Natural killer cell (primary cell): ENCODE results near the gene CUL7. TPM values are rescaled to one million over a fixed set of nuclear protein-coding genes. Genes with fewer than 3 reads are reported as not detected.

Experiments
- ATAC-seq, 3 donors: fragments of 150-1000 bp in 2 of 3; fragments of 200-7000 bp in 1 of 3; cut with Tn5 transposase; 1 replicate in 1 of 3; 2 replicates in 2 of 3; pipeline ENCODE4 v1.10.0; 2021; ENCODE audit warnings: mild to moderate bottlenecking in 2 of 3, moderate library complexity in 2 of 3
- DNase-seq, 2 donors: peaks; one replicate each; pipeline versions ENCODE4 v3.0.0 to v3.0.0-alpha.2; 2013 to 2021; ENCODE audit warnings: mixed read lengths in 1 of 2
- H3K27ac ChIP-seq: one replicate; pipeline ENCODE4 v1.5.1; 2013; ENCODE audit warnings: mild to moderate bottlenecking, low read length
- H3K27me3 ChIP-seq: one replicate; pipeline ENCODE4 v1.6.1; 2013; ENCODE audit warnings: low read length; ENCODE audit not compliant: control insufficient read depth, insufficient read depth
- H3K36me3 ChIP-seq: one replicate; pipeline ENCODE4 v1.6.1; 2013; ENCODE audit warnings: low read length; ENCODE audit not compliant: control insufficient read depth, insufficient read depth
- H3K4me1 ChIP-seq: one replicate; pipeline ENCODE4 v1.6.1; 2013; ENCODE audit warnings: low read length; ENCODE audit not compliant: control insufficient read depth, insufficient read depth
- H3K4me3 ChIP-seq: one replicate; pipeline ENCODE4 v1.5.1; 2013; ENCODE audit warnings: low read length
- H3K9me3 ChIP-seq: one replicate; pipeline ENCODE4 v1.6.1; 2013; ENCODE audit warnings: low read length; ENCODE audit not compliant: control insufficient read depth, insufficient read depth
- H3K27ac Mint-ChIP-seq, 2 donors: one replicate each; pipeline ENCODE4 v1.8.0; 2022; ENCODE audit warnings: mild to moderate bottlenecking in 2 of 2, mixed read lengths in 2 of 2, moderate library complexity in 1 of 2
- H3K27me3 Mint-ChIP-seq, 2 donors: one replicate each; pipeline ENCODE4 v1.8.0; 2022; ENCODE audit warnings: low read depth in 2 of 2, mixed read lengths in 2 of 2
- H3K36me3 Mint-ChIP-seq: one replicate; pipeline ENCODE4 v1.8.0; 2022; ENCODE audit warnings: mixed read lengths
- H3K4me1 Mint-ChIP-seq, 2 donors: one replicate each; pipeline ENCODE4 v1.8.0; 2022; ENCODE audit warnings: mixed read lengths in 2 of 2
- H3K4me3 Mint-ChIP-seq: one replicate; pipeline ENCODE4 v1.8.0; 2022; ENCODE audit warnings: mild to moderate bottlenecking, moderate library complexity, mixed read lengths
- H3K9me3 Mint-ChIP-seq, 2 donors: one replicate each; pipeline ENCODE4 v1.8.0; 2022; ENCODE audit warnings: mixed read lengths in 2 of 2
- WGBS: methylation state at CpG from one replicate; pipeline ENCODE4 v1.1.7; 2013; ENCODE audit warnings: missing lambda C conversion rate; ENCODE audit not compliant: insufficient coverage; 5-methylcytosine and 5-hydroxymethylcytosine counted together
- intact Hi-C: fragments of 100-400 bp; cut with micrococcal nuclease; formaldehyde crosslinking; loops from one replicate; pipeline ENCODE4 v1.14.2; 2022
- total RNA-seq, 4 donors: library from RNA; stranded (reverse); fragments of 120-200 nt in 1 of 4; gene quantifications; one replicate each; pipeline versions ENCODE4 v1.2.3 to v1.2.4, GENCODE V29; 2013 to 2022
- TF ChIP-seq, protein P1 (sequence below): fragments of 200-600 bp; IDR thresholded peaks from one replicate; pipeline ENCODE4 v1.8.0; 2022; ENCODE audit warnings: antibody characterized with exemption

Gene CUL7
- total RNA-seq, 3 donors from 2014 or later (not counting 1 experiment from before 2014, with no cell fraction given), result 9.6 to 10.1 (median 9.9) TPM

DNA sequence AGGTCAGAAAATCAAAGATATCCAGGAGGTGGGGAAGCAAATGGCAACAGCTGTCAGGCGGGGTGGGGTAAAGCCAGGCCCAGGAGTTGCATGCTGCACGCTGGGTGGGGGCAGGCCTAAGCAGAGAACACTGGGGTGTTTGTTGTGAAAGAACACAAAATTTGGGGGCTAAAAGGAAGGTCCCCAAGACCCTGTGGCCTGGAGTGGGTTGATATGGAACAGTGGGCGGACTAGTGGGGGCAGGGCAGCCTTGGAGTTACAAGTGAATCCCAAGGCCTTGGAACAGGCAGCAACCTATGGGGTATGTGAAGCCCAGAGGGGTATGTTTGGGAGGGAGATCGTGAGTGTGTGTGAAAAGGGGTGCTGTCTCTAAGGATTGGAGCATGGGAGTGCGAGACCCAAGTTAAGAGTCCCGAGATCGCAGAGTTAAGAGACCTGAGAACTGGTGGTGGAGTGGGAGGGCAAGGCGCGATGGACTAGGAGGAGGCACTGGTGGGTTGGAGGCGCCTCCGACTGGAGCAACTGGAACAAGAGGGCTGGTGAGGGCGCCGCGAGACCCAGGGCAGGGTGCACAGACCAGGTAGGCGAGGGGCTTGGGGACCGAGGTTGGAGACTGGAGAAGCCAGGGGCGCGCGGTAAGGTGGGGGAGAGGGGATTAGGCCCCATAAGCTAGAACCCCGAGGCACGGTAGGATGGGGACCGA, 658 bp downstream of the CUL7 start:
- peak overlapping the region; percentile 83 for H3K27ac ChIP-seq
- H3K9me3 Mint-ChIP-seq, result no peaks in the 10 kb centered on the region
- no peaks in the 10 kb centered on the region for H3K36me3 Mint-ChIP-seq
- H3K4me3 ChIP-seq, result peak overlapping the region; percentile 80
- peak in 2 of 3 donors; percentile 2 to 22 for ATAC-seq
- TF ChIP-seq, protein P1, sequence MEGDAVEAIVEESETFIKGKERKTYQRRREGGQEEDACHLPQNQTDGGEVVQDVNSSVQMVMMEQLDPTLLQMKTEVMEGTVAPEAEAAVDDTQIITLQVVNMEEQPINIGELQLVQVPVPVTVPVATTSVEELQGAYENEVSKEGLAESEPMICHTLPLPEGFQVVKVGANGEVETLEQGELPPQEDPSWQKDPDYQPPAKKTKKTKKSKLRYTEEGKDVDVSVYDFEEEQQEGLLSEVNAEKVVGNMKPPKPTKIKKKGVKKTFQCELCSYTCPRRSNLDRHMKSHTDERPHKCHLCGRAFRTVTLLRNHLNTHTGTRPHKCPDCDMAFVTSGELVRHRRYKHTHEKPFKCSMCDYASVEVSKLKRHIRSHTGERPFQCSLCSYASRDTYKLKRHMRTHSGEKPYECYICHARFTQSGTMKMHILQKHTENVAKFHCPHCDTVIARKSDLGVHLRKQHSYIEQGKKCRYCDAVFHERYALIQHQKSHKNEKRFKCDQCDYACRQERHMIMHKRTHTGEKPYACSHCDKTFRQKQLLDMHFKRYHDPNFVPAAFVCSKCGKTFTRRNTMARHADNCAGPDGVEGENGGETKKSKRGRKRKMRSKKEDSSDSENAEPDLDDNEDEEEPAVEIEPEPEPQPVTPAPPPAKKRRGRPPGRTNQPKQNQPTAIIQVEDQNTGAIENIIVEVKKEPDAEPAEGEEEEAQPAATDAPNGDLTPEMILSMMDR, result no peak
- no peak for DNase-seq
- peaks cover 22% of the 10 kb centered on the region for H3K4me1 ChIP-seq
- H3K9me3 ChIP-seq, result no peaks in the 10 kb centered on the region
- peaks cover 30 to 40% of the 10 kb centered on the region in 2 donors for H3K4me1 Mint-ChIP-seq
- intact Hi-C loops, result no loop called here
- 17% methylated on average over 22 of the region's 22 CpGs for WGBS
- no peaks in the 10 kb centered on the region for H3K27me3 Mint-ChIP-seq
- peak overlapping the region; percentile 90 for H3K4me3 Mint-ChIP-seq
- H3K27ac Mint-ChIP-seq, result peak overlapping the region; percentile 93 to 95
- no peaks in the 10 kb centered on the region for H3K27me3 ChIP-seq
- H3K36me3 ChIP-seq, result peaks cover 15% of the 10 kb centered on the region

DNA sequence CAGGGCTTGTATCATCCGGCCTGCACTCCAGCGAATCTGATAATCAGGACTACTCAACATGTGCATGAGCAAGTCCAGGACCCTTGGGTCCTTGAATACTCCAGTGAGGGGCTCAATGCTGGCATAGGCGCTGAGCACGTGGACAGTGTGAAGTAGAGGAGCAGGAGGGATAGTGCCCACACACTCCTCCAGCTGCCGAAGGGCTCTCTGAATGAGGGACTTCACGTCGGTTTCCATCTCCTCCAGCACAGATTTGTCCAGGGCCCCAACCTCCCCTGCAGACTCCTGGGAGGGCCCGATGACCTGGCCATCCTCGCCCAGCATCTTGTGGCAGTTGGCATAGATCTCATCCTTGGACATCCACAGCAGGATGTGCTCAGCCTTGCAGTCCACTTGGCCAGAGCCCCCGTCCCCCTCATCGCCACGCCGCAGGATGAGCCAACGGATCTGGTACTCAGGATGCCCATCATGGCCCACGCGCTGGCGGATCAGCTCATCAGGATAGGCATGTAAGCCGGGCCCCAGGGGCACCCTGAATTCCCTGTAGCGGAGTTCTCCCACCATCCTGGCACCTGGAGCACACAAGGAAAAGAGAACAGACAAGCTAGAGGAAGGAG, 1.3 kb downstream of the CUL7 start:
- no peak overlapping the region for H3K4me3 ChIP-seq
- no peaks in the 10 kb centered on the region for H3K27me3 ChIP-seq
- H3K9me3 ChIP-seq, result no peaks in the 10 kb centered on the region
- Mint-ChIP-seq H3K36me3 (no peaks in the 10 kb centered on the region), H3K9me3 (no peaks in the 10 kb centered on the region), H3K4me1 (peaks cover 27 to 39% of the 10 kb centered on the region in 2 donors), H3K27ac (peak overlapping the region; percentile 93 to 95), H3K4me3 (peak overlapping the region; percentile 90), H3K27me3 (no peaks in the 10 kb centered on the region)
- TF ChIP-seq, protein P1, result no peak
- intact Hi-C loops, result no loop called here
- ATAC-seq (no peak), DNase-seq (no peak)
- WGBS, result 98% methylated on average over 19 of the region's 19 CpGs
- H3K27ac ChIP-seq, result no peak overlapping the region
- peaks cover 11% of the 10 kb centered on the region for H3K36me3 ChIP-seq
- H3K4me1 ChIP-seq, result peaks cover 20% of the 10 kb centered on the region

DNA sequence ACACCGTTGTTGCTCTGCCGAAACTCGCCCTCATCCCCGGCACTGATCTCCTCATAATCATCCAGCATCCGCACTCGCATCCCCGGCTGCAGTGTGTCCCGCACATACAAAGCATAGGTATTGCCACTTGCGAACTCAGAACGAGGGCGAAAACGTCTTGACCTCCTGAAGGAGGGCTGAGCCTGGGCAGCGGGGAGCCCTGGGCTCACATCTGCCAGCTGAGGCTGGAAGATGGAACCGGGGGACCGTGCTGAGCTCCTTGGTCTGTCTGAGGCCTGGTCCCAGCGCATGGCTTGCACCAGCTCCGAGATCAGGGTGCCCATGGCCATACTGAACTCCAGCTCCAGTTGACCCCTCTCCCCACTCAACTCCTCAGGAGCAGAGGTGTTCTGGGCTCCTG, 2.7 kb downstream of the CUL7 start:
- Histone ChIP-seq H3K4me1 (peaks cover 20% of the 10 kb centered on the region), H3K36me3 (peaks cover 14% of the 10 kb centered on the region), H3K4me3 (no peak overlapping the region), H3K27me3 (no peaks in the 10 kb centered on the region), H3K9me3 (no peaks in the 10 kb centered on the region), H3K27ac (no peak overlapping the region)
- Mint-ChIP-seq H3K36me3 (no peaks in the 10 kb centered on the region), H3K4me3 (no peak overlapping the region), H3K27me3 (no peaks in the 10 kb centered on the region), H3K27ac (peak overlapping the region in 1 of 2 donors; percentile 2), H3K4me1 (peaks cover 27 to 39% of the 10 kb centered on the region in 2 donors), H3K9me3 (no peaks in the 10 kb centered on the region)
- ATAC-seq (no peak), DNase-seq (no peak)
- intact Hi-C loops, result no loop called here
- WGBS, result 97% methylated on average over 17 of the region's 17 CpGs
- TF ChIP-seq, protein P1, result no peak
